NCI-H69 (cell line): ENCODE measurements around the gene ATP5F1E.
"Not testable (repeated sequence)": the region's sequence is repeated elsewhere in the genome, so short reads cannot be mapped to it uniquely, and the experiment has no call there.

Experiments used
- DNase-seq: peaks from one replicate; lab custom pipeline; 2025; lab: John Stamatoyannopoulos, UW

The ATP5F1E gene

DNA sequence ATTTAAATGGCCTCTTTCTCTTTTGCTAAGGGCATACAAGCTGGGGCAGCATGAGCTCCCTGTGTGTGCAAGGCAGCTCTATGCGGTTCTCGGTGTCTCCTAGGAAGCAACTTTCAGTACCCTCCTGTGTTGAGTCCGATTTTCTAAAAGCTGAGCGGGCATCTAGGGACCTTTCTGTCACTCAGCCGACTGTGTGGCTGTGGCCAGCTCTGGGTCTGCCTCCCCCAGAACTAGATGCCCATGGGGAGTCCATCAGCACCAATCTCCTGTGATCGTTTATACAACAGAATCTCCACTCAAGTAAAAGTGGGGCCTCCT is 43.6 kb downstream of the ATP5F1E start:
- no peak for DNase-seq

DNA sequence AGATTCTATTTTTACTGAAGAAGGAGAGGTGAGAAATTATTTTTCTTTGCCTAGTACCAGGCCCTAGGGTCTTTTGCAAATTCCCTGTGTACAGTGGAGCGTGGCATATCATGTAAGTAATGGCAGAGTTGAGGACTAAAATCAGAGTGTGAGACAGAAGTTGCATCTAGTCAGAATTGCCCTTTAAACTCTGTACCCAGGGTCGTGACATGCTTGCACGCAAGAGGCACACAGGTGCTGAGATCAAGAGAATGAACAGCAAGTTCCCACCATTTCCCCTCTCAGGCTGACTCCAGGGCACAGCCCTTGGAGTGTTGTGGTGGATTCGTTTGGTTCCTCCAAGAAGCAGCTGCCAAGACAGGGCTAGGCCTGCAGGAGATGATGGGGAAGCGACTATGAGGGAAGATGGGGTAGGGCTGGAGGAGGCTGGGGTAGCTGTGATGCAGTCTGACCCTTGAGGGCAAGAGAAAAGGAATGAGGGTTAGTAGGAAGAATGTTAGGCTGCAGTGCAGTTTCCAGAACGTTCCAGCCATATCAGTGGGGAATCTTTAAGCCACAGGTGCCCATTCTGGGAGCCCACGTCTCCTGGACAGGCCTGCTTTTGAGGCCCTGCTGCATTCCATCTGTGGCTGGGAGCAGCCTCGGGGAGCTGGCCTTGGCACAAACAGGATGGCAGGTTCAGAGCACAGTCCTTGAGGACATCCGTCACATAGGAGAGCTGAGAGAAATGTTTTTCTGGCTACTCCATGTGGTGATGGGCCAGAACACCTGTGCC is 44.2 kb downstream of the ATP5F1E start:
- DNase-seq, result no peak

DNA sequence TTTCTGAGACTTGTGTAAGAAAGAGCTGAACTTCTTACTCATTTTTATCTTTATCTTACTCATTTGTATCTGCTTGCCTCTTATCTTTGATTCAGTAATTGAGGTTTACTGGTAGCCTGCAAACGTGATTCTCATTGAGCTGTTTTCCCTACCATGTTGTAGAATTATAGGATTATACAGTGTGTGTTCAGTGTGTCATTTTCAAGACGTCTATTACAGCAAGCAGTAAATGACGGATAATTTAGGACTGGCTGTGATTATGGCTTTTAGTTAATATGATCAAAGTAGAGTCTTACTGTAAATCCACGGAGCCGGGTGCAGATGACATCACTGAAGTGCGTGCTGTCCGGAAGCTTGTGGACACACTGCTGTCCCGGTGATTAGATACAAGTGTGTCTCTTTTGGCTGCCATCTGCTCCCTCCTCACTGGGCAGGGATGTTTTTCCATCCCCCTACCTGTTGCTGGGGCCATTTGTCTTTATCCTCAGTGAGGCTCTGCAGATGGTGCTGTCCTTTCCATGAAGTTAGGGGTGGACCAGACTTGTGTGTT is 45.1 kb downstream of the ATP5F1E start:
- DNase-seq, result no peak

DNA sequence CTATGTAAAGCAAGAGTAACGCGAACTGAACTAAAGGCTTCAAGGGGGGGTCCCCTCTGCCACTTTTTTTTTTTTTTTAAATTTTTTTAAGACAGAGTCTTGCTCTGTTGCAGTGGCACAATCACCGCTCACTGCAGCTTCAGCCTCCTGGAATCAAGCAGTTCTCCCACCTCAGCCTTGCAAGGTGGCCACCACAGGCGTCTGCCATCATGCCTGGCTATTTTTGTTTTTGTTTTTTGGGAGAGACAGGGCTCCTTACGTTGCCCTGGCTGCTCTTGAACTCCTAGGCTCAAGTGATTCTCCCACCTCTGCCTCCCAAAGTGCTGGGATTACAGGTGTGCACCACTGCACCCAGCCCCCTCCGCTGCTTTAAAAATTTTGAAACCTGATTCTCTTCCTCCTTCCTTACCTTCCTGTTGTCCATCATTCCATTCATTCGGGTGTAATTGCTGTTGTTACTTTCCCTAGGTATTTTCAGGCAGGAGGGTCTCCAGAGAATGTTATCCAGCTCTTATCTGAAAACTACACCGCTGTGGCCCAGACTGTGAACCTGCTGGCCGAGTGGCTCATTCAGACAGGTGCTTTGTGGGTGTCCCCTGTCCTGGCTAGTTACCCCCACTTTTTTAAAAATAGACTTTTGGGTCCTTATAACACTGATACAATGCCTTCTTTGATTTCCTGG is 45.7 kb downstream of the ATP5F1E start:
- DNase-seq, result no peak

DNA sequence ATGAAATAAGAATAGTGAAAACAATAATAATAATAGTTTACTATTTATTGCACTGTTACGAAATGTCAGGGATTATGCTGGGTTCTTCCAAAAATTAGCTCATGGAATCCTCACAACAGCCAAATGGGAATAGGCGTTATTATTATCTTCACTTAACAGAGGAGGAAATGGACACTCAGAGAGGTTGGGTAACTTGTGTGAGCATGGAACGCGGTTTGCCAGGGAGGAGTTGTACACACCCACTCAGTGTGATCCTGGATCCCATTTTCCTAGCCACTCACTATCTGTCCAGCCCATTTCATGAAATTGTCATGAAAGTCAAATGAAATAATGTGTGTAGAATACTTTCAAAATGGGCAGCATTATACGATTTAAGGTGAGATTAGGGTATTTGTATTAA is 46.5 kb downstream of the ATP5F1E start:
- DNase-seq, result no peak

DNA sequence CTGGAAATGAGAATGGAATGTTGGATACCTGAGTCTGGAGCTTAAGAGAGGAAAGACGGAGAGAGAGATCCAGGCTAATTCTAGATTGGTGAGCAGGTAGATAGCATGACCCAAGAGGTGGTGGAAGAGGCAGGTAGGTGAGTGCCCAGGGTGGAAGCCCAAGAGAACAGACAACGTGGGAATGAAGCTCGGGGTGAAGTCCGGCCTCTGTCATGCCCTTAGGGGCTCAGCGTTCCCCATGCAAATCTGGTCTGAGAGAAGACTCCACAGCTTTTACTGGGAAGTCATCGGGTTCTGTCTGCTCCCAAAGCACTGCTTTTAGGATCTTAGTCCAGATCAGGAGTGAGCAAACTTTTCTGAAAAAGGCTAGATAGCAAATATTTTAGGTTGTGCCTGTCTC is 47.4 kb downstream of the ATP5F1E start:
- DNase-seq, result no peak

DNA sequence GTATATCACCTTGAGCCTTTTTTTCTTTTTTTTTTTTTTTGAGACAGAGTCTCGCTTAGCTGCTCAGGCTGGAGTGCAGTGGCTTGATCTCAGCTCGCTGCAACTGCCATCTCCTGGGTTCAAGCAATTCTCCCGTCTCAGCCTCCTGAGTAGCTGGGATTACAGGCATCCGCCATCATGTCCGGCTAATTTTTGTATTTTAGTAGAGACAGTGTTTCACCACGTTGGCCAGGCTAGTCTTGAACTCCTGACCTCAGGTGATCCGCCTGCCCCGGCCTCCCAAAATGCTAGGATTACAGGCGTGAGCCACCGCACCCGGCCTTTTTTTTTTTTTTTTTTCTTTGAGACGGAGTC is 49.0 kb downstream of the ATP5F1E start:
- not testable (repeated sequence) for DNase-seq

DNA sequence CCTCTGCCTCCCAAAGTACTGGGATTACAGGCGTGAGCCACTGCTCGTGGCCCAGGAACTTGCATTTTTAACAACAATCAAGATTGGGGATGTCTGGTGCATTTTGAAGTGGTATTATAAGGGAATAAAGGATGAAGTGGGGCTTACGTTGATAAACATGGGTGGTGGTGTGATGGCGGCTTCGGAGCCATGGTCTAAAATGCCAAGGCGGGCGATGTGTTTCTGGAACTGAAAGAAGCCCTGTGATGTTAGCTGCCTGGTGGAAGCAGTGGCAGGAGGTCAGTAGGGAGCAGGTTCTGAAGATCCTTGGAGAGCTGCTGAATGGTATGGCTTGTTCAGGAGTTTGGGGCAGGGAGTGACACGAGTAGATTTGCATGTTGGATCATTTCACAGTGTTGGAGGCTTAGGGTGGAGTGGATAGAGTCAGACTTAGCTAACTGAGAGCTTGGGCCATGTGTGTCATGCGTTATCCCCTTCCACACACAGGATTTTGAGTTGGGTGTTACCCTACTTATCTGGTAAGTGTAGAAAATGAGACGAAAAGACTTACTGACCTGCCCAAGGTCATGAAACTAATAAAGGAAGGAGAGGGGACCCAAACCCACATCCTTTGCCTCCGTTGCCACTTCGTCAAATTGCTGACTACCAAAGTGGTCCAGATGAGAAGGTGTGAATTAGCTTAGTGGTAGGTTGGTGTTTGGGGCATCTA is 49.6 kb downstream of the ATP5F1E start:
- DNase-seq, result no peak

DNA sequence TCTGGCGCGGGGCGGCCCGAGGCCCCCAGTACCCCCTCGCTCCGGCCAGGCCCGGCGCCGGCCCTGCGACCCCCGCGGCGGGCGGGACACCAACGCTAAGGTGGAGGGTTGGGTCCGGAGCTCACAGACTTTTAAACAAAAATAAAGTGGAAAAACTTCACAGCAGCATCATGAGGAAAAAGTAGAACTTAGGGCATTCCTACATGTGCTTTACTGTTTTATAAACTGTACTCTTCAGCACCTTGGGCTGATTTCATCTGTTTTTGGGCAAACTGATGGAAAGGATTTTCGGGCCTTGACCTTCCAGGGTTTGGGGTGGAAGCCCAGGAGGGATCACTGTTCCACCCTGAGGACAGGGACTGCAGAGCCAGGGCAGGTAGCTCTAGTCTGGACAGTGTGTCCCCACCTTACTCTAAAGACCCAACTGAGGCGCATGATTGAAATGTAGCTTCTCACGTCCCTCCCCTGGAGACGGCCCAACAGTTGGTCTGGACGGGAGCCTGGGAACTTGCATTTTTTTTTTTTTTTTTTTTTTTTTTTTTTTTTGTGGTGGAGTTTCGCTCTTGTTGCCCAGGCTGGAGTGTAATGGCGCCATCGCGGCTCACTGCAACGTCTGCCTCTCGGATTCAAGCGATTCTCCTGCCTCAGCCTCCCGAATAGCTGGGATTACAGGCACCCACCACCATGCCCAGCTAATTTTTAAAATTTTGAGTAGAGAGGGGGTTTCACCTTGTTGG is 50.3 kb downstream of the ATP5F1E start:
- DNase-seq, result peak; percentile 26

DNA sequence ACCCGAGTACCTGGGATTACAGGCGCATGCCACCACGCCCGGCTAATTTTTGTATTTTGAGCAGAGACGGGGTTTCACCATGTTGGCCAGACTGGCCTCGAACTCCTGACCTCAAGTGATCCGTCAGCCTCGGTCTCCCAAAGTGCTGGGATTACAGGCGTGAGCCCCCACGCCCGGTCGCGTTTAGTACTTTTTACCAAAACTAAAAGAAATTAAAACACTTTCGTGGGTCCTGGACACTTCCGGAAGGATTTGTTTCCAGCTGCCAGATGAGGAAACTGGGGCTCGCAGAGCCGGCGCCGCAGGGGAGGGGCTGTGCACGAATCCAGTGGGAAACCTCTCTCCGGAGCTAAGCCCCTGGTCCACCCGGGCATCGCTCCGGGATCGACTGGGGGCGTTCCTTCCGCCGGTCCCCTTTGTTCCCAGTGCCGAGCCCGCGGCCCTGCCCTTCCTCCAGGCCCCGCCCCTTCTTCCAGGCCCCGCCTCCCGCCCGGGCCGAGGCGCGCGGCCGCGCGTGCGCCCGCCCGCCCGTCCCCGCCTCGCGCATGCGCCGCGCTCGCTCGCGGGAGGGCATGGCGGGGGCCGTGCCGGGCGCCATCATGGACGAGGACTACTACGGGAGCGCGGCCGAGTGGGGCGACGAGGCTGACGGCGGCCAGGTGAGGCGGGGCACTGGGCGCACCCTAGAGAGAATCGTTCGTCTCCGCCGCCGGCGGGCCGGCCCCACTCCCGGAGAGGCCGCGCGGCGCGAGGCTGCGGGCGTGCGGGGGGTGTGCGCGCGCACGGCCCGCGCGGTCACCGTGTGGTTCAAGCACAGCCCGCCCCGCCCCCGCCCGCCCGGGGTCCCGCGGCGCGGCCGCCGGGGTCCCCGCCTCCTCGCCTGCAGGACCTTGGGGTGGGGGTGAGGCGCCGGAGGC is 51.2 kb downstream of the ATP5F1E start, which contains the start of gene NELFCD:
Gene NELFCD, plus strand, starts transcription at position 546 of the 917 bp plus-strand sequence. Its CDS starts 54 bp downstream, at position 600.
- peak; percentile 90 for DNase-seq

DNA sequence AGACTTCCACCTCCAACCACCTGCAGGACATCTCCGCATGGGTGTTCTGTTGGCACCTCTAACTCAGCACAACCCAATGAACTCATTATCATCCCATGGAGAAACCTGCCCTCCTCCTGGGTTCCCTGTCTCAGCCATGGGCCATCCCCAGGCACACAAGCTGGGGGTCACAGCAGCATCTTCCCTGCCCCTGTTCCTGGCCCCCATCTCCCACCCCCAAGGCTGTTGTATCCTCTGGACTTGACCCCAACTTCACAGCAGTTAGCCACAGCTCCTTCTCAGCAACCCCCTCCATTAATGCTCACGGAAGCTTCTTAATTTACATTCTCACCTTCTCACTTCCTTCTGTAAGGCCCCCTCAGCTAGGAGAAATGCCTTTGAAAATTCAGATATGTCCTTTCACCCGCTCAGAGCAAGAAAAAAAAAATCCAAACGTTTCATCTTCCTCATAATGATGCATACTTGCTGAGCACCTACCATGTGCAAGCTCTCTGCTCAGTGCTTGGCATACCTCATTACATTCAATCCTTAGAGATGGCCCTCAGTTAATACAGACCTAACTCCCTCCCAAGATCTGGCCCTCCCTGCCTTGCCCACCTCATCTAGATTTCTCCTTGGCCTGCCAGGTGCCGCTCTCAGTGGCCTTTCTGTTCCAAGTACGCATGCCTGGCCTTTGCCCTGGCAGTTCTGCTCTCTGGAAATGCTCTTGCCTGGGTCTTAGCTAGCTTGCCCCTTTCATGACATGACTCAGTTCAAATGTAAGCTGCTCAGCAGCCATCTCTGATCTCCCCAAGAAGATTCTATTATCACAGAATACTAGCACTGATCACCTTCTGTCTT is 53.6 kb downstream of the ATP5F1E start:
- no peak for DNase-seq

DNA sequence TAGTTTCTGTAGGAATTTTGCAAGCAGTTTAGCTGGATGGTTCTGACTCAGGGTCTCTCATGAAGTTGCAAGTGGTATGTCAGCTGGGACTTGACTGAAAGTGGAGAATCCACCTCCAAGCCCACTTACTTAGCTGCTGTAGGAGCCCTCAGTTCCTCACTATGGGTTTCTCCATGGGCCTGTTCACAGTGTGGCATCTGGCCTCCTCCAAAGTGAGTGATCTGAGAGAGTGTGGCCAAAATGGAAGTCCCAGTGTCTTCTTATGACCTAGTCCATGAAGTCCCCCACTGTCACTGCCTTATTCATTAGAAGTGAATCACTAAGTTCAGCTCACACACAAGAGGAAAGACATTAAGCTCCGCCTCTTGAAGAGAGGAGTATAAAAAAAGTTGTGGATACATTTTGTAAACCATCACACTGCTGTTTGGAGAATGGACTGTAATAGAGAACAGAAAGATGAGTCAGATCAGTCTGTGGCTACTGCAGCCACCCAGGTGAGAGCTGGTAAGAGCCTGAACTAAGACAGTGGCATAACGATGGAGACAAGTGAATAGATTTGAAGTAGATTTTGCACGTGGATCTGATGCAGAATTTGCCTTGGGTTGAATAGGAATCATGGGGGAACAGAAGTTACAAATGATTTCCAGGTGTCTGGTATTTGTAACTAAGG is 55.9 kb downstream of the ATP5F1E start:
- no peak for DNase-seq
